Neural cell (in vitro differentiated cells): ENCODE data around the gene CAMSAP3. TPM values are rescaled to one million over a fixed set of nuclear protein-coding genes. Genes with fewer than 3 reads are reported as not detected.

ENCODE experiments used
- H2AFZ ChIP-seq: fragments of 200-600, 300-800 bp; sonication (generic), shearing (Covaris generic); 2 replicates; pipeline ENCODE4 v1.6.0; 2014; ENCODE audit warnings: low read depth, mild to moderate bottlenecking, antibody characterized with exemption, low read length, moderate library complexity
- H3F3A ChIP-seq: fragments of 200-600 bp; shearing (Covaris generic); 2 replicates; pipeline ENCODE4 v1.6.1; 2016; ENCODE audit warnings: mild to moderate bottlenecking, moderate library complexity, mixed read lengths, antibody characterized with exemption, low read length; ENCODE audit not compliant: insufficient read depth, poor library complexity, severe bottlenecking
- H3K27ac ChIP-seq: fragments of 200-600, 300-800 bp; sonication (generic), shearing (Covaris generic); 2 replicates; pipeline ENCODE4 v1.5.1; 2014; ENCODE audit warnings: mild to moderate bottlenecking, low read length, moderate library complexity
- H3K27me3 ChIP-seq: fragments of 300-800, 200-600 bp; sonication (generic), shearing (Covaris generic); 2 replicates; pipeline ENCODE4 v1.6.0; 2014; ENCODE audit warnings: mild to moderate bottlenecking, low read depth, low read length, moderate library complexity; ENCODE audit not compliant: insufficient read depth
- H3K36me3 ChIP-seq: fragments of 300-800, 200-600 bp; sonication (generic), shearing (Covaris generic); 2 replicates; pipeline ENCODE4 v1.5.1; 2014; ENCODE audit warnings: mild to moderate bottlenecking, antibody characterized with exemption, low read length, moderate library complexity; ENCODE audit not compliant: insufficient read depth
- H3K4me2 ChIP-seq: fragments of 300-800, 200-600 bp; sonication (generic), shearing (Covaris generic); 2 replicates; pipeline ENCODE4 v1.6.0; 2014; ENCODE audit warnings: mild to moderate bottlenecking, low read length
- H3K4me3 ChIP-seq: fragments of 300-800, 200-600 bp; sonication (generic), shearing (Covaris generic); 2 replicates; pipeline ENCODE4 v1.5.1; 2014; ENCODE audit warnings: mild to moderate bottlenecking, low read length, moderate library complexity
- H3K79me2 ChIP-seq: fragments of 200-600 bp; shearing (Covaris generic); replicated peaks from 2 replicates; pipeline ENCODE4 v1.6.0; 2014; ENCODE audit warnings: mild to moderate bottlenecking, low read length, moderate library complexity; ENCODE audit not compliant: insufficient read depth
- H3K9ac ChIP-seq: fragments of 300-800, 200-600 bp; sonication (generic), shearing (Covaris generic); 2 replicates; pipeline ENCODE4 v1.6.1; 2016; ENCODE audit warnings: mild to moderate bottlenecking, low read length, mixed read lengths
- H3K9me2 ChIP-seq: fragments of 200-600 bp; shearing (Covaris generic); 2 replicates; pipeline ENCODE4 v1.6.1; 2016; ENCODE audit warnings: mild to moderate bottlenecking, low read length, mixed read lengths; ENCODE audit not compliant: insufficient read depth
- H3K9me3 ChIP-seq: fragments of 200-600, 300-800 bp; sonication (generic), shearing (Covaris generic); 2 replicates; pipeline ENCODE4 v1.6.1; 2016; ENCODE audit warnings: mild to moderate bottlenecking, mixed run types, low read length, moderate library complexity, mixed read lengths
- H4K20me1 ChIP-seq: fragments of 200-600 bp; shearing (Covaris generic); 2 replicates; pipeline ENCODE4 v1.6.1; 2016; ENCODE audit warnings: mild to moderate bottlenecking, mixed run types; ENCODE audit not compliant: insufficient read depth
- EP300 ChIP-seq: fragments of 450-650 bp; conservative IDR thresholded peaks from 2 replicates; pipeline ENCODE4 v1.6.1; 2014; ENCODE audit warnings: antibody characterized with exemption, mild to moderate bottlenecking, moderate library complexity; ENCODE audit not compliant: poor library complexity, severe bottlenecking
- EZH2 ChIP-seq: fragments of 200-600, 300-800 bp; shearing (Covaris generic), sonication (generic); IDR thresholded peaks from 2 replicates; pipeline ENCODE4 v1.6.1; 2014; ENCODE audit warnings: antibody characterized with exemption, low read length, borderline replicate concordance, mild to moderate bottlenecking; ENCODE audit not compliant: insufficient read depth, poor library complexity, severe bottlenecking
- MXI1 ChIP-seq: fragments of 450-650 bp; conservative IDR thresholded peaks from 2 replicates; pipeline ENCODE4 v1.6.1; 2014; ENCODE audit warnings: antibody characterized with exemption, mild to moderate bottlenecking; ENCODE audit not compliant: poor library complexity, severe bottlenecking
- POLR2AphosphoS5 ChIP-seq: IDR thresholded peaks from 2 replicates; pipeline ENCODE4 v1.6.1; 2012
- RAD21 ChIP-seq: fragments of 450-650 bp; conservative IDR thresholded peaks from 2 replicates; pipeline ENCODE4 v1.6.1; 2014; ENCODE audit warnings: antibody characterized with exemption, mild to moderate bottlenecking, moderate library complexity
- SMC3 ChIP-seq: fragments of 450-650 bp; conservative IDR thresholded peaks from 2 replicates; pipeline ENCODE4 v1.6.1; 2014; ENCODE audit warnings: antibody characterized with exemption, mild to moderate bottlenecking, moderate library complexity; ENCODE audit not compliant: poor library complexity
- TAF1 ChIP-seq: IDR thresholded peaks from 2 replicates; pipeline ENCODE4 v1.6.1; 2012; ENCODE audit warnings: low read depth
- polyA plus RNA-seq: library from polyadenylated mRNA; depleted of rRNA; stranded (reverse); fragments of >200 nt; gene quantifications from 2 replicates; pipeline ENCODE4 v1.2.3, GENCODE V29; 2014
- TF ChIP-seq, protein P1 (sequence below): IDR thresholded peaks from 2 replicates; pipeline ENCODE4 v1.6.1; 2012; ENCODE audit warnings: borderline replicate concordance
- TF ChIP-seq, protein P2 (sequence below): fragments of 450-650 bp; IDR thresholded peaks from 2 replicates; pipeline ENCODE4 v1.5.1; 2014; ENCODE audit warnings: antibody characterized with exemption, mild to moderate bottlenecking, moderate library complexity; ENCODE audit not compliant: poor library complexity, severe bottlenecking

Gene CAMSAP3
- polyA plus RNA-seq, 1 donor from 2014 or later: 17.0 TPM

GRCh38 chr19:7549429-7550148 lies 46.1 kb upstream of the CAMSAP3 start:
- Histone ChIP-seq H3K36me3 (peaks cover 2% of the 10 kb centered on the region), H2AFZ (no peak overlapping the region), H3K9me2 (no peaks in the 10 kb centered on the region), H3K9ac (no peak overlapping the region), H3F3A (no peaks in the 10 kb centered on the region), H3K27ac (no peak overlapping the region), H3K4me3 (no peak overlapping the region), H3K27me3 (no peaks in the 10 kb centered on the region), H3K9me3 (no peaks in the 10 kb centered on the region), H4K20me1 (no peaks in the 10 kb centered on the region), H3K4me2 (no peak overlapping the region), H3K79me2 (no peaks in the 10 kb centered on the region)
- no peak for TF ChIP-seq TAF1
- TF ChIP-seq, protein P1, sequence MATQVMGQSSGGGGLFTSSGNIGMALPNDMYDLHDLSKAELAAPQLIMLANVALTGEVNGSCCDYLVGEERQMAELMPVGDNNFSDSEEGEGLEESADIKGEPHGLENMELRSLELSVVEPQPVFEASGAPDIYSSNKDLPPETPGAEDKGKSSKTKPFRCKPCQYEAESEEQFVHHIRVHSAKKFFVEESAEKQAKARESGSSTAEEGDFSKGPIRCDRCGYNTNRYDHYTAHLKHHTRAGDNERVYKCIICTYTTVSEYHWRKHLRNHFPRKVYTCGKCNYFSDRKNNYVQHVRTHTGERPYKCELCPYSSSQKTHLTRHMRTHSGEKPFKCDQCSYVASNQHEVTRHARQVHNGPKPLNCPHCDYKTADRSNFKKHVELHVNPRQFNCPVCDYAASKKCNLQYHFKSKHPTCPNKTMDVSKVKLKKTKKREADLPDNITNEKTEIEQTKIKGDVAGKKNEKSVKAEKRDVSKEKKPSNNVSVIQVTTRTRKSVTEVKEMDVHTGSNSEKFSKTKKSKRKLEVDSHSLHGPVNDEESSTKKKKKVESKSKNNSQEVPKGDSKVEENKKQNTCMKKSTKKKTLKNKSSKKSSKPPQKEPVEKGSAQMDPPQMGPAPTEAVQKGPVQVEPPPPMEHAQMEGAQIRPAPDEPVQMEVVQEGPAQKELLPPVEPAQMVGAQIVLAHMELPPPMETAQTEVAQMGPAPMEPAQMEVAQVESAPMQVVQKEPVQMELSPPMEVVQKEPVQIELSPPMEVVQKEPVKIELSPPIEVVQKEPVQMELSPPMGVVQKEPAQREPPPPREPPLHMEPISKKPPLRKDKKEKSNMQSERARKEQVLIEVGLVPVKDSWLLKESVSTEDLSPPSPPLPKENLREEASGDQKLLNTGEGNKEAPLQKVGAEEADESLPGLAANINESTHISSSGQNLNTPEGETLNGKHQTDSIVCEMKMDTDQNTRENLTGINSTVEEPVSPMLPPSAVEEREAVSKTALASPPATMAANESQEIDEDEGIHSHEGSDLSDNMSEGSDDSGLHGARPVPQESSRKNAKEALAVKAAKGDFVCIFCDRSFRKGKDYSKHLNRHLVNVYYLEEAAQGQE: no peak
- no peak for TF ChIP-seq EZH2
- TF ChIP-seq, protein P2, sequence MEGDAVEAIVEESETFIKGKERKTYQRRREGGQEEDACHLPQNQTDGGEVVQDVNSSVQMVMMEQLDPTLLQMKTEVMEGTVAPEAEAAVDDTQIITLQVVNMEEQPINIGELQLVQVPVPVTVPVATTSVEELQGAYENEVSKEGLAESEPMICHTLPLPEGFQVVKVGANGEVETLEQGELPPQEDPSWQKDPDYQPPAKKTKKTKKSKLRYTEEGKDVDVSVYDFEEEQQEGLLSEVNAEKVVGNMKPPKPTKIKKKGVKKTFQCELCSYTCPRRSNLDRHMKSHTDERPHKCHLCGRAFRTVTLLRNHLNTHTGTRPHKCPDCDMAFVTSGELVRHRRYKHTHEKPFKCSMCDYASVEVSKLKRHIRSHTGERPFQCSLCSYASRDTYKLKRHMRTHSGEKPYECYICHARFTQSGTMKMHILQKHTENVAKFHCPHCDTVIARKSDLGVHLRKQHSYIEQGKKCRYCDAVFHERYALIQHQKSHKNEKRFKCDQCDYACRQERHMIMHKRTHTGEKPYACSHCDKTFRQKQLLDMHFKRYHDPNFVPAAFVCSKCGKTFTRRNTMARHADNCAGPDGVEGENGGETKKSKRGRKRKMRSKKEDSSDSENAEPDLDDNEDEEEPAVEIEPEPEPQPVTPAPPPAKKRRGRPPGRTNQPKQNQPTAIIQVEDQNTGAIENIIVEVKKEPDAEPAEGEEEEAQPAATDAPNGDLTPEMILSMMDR: no peak
- no peak for TF ChIP-seq SMC3
- TF ChIP-seq RAD21: no peak
- no peak for TF ChIP-seq EP300
- no peak for TF ChIP-seq MXI1
- no peak for TF ChIP-seq POLR2AphosphoS5

DNA sequence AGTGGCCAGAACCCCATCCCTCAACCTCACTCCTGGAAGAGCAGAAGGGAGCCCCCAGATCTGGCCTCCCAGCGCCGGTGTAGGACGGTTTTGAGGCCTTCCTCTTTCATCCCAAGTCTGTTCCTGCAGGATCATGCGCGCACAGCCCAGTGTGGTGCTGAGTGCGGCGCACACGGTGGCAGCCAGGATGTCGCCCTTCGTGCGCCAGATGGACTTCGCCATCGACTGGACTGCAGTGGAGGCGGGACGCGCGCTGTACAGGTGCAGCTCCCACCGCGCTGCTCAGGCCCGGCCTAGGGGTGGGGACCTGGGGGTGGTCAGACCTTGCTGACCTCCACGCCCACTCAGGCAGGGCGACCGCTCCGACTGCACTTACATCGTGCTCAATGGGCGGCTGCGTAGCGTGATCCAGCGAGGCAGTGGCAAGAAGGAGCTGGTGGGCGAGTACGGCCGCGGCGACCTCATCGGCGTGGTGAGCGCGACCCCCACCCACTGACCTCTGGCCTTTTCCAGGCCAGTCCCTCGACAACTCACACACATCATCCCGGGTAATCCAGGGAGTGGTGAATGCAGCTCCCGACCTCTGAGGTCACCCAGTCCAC lies 45.4 kb upstream of the CAMSAP3 start:
- Histone ChIP-seq H3K9me3 (no peaks in the 10 kb centered on the region), H3K4me3 (peak overlapping the region; percentile 57), H3F3A (no peaks in the 10 kb centered on the region), H4K20me1 (no peaks in the 10 kb centered on the region), H3K27me3 (no peaks in the 10 kb centered on the region), H3K27ac (no peak overlapping the region), H3K79me2 (no peaks in the 10 kb centered on the region), H3K9me2 (no peaks in the 10 kb centered on the region), H2AFZ (no peak overlapping the region), H3K9ac (no peak overlapping the region), H3K4me2 (no peak overlapping the region), H3K36me3 (peaks cover 6% of the 10 kb centered on the region)
- TF ChIP-seq POLR2AphosphoS5: no peak
- TF ChIP-seq, protein P1: no peak
- no peak for TF ChIP-seq RAD21
- TF ChIP-seq, protein P2: no peak
- TF ChIP-seq TAF1: no peak
